OCI-LY3 (cell line): ENCODE measurements around the gene SUSD1.

Source experiments
- H2AFZ ChIP-seq: fragments of 200-600, 300-600 bp; shearing (Covaris generic); 2 replicates; pipeline ENCODE4 v1.6.0; 2014; ENCODE audit warnings: antibody characterized with exemption, low read depth, low read length
- H3K27ac ChIP-seq: fragments of 200-600, 300-600 bp; sonication (generic); 2 replicates; pipeline ENCODE4 v1.5.1; 2014; ENCODE audit warnings: mild to moderate bottlenecking, low read length, moderate library complexity, mixed read lengths
- H3K27me3 ChIP-seq: fragments of 200-600, 300-600 bp; sonication (generic); 2 replicates; pipeline ENCODE4 v1.6.1; 2014; ENCODE audit warnings: low read depth, low read length, mixed read lengths
- H3K36me3 ChIP-seq: fragments of 200-600, 300-600 bp; sonication (generic); replicated peaks from 2 replicates; pipeline ENCODE3; 2014; ENCODE audit warnings: low read depth, low read length, mixed read lengths
- H3K4me1 ChIP-seq: fragments of 300-600, 200-600 bp; sonication (generic); 2 replicates; pipeline ENCODE4 v1.6.1; 2014; ENCODE audit warnings: low read length, mixed read lengths
- H3K4me2 ChIP-seq: fragments of 200-600, 300-600 bp; sonication (generic); 2 replicates; pipeline ENCODE4 v1.6.1; 2014; ENCODE audit warnings: low read length, mixed read lengths
- H3K4me3 ChIP-seq: fragments of 300-600, 200-600 bp; sonication (generic); 2 replicates; pipeline ENCODE4 v1.5.1; 2014; ENCODE audit warnings: antibody characterized with exemption, mild to moderate bottlenecking, low read length, moderate library complexity
- H3K79me2 ChIP-seq: fragments of 300-600, 200-600 bp; shearing (Covaris generic); 2 replicates; pipeline ENCODE4 v1.6.1; 2014; ENCODE audit warnings: mild to moderate bottlenecking, low read length, mixed read lengths
- H3K9ac ChIP-seq: fragments of 300-600, 200-600 bp; shearing (Covaris generic); 2 replicates; pipeline ENCODE4 v1.6.0; 2014; ENCODE audit warnings: mild to moderate bottlenecking, low read length, moderate library complexity
- H3K9me3 ChIP-seq: fragments of 200-600, 300-600 bp; shearing (Covaris generic); 2 replicates; pipeline ENCODE4 v1.6.1; 2014; ENCODE audit warnings: low read length, mixed read lengths; ENCODE audit not compliant: insufficient read depth
- H4K20me1 ChIP-seq: fragments of 200-600, 300-600 bp; sonication (generic); 2 replicates; pipeline ENCODE4 v1.6.1; 2016; ENCODE audit warnings: low read length, mixed read lengths; ENCODE audit not compliant: insufficient read depth
- EZH2phosphoT487 ChIP-seq: fragments of 200-600 bp; shearing (Covaris generic); IDR thresholded peaks from 2 replicates; pipeline ENCODE4 v1.6.1; 2018; ENCODE audit warnings: antibody characterized with exemption, mixed run types, low read depth
- TF ChIP-seq, protein P1 (sequence below): fragments of 200-600, 300-600 bp; sonication (generic); IDR thresholded peaks from 2 replicates; pipeline ENCODE4 v1.5.1; 2014; ENCODE audit warnings: antibody characterized with exemption, low read length, low read depth

The SUSD1 gene

GRCh38 chr9:112175796-112176315, 759 bp upstream of the SUSD1 start:
- H3K79me2 ChIP-seq, result no peaks in the 10 kb centered on the region
- no peaks in the 10 kb centered on the region for H4K20me1 ChIP-seq
- H3K27me3 ChIP-seq, result peaks cover 19% of the 10 kb centered on the region
- no peak for TF ChIP-seq EZH2phosphoT487
- TF ChIP-seq, protein P1, sequence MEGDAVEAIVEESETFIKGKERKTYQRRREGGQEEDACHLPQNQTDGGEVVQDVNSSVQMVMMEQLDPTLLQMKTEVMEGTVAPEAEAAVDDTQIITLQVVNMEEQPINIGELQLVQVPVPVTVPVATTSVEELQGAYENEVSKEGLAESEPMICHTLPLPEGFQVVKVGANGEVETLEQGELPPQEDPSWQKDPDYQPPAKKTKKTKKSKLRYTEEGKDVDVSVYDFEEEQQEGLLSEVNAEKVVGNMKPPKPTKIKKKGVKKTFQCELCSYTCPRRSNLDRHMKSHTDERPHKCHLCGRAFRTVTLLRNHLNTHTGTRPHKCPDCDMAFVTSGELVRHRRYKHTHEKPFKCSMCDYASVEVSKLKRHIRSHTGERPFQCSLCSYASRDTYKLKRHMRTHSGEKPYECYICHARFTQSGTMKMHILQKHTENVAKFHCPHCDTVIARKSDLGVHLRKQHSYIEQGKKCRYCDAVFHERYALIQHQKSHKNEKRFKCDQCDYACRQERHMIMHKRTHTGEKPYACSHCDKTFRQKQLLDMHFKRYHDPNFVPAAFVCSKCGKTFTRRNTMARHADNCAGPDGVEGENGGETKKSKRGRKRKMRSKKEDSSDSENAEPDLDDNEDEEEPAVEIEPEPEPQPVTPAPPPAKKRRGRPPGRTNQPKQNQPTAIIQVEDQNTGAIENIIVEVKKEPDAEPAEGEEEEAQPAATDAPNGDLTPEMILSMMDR, result no peak
- H3K9me3 ChIP-seq, result no peaks in the 10 kb centered on the region
- H3K9ac ChIP-seq, result no peak overlapping the region; the same call in 1 of the 2 replicates
- H2AFZ ChIP-seq, result peak overlapping the region; percentile 87; the same call in 1 of the 2 replicates
- H3K36me3 ChIP-seq, result no peaks in the 10 kb centered on the region
- peaks cover 10% of the 10 kb centered on the region; the same call in 1 of the 2 replicates for H3K4me1 ChIP-seq
- no peak overlapping the region for H3K27ac ChIP-seq
- H3K4me2 ChIP-seq, result peak overlapping the region; percentile 88
- peak overlapping the region; percentile 83 for H3K4me3 ChIP-seq

DNA sequence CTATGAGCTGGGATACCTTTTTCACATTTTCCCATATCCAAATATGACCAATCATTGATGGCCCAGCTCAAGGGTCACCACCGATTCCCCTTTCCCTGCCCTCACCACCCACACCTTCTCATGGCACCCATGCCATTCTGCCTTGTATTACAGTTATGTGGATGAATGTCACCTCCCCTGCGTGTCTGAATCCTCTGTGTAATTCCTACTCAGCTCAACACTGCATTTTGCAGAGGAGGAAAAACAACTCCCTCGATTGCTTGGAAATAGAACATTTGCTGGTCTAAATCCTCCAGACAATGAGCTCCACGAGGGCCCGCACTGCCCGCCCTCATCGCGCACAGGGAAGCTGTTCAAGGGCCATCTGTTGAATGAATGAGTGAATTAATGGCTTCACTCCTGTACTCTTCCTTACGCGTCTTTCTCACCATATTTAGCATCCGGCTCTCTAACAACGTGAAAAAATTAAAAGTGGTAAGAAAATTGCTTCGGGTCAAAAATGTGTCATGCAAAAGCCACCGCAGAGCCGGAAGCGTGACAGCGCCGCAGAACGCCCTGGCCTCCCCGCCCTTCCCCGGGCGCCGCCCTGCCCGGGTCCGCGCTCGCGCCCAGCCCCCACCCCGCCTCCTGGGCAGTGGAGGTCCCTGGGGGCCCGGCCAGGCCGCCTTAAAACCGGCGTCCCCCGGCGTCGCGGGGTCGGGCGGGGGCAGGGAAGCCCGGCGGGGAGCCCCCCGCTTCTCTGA, 704 bp downstream of the SUSD1 start:
- Histone ChIP-seq H4K20me1 (no peaks in the 10 kb centered on the region), H3K4me3 (peak overlapping the region; percentile 83), H3K36me3 (no peaks in the 10 kb centered on the region), H3K9ac (peak overlapping the region; percentile 68), H3K9me3 (no peaks in the 10 kb centered on the region), H3K27me3 (peaks cover 19% of the 10 kb centered on the region), H2AFZ (peak overlapping the region; percentile 80), H3K27ac (no peak overlapping the region), H3K4me2 (peak overlapping the region; percentile 88), H3K4me1 (peaks cover 10% of the 10 kb centered on the region; the same call in 1 of the 2 replicates), H3K79me2 (no peaks in the 10 kb centered on the region)
- TF ChIP-seq EZH2phosphoT487, result no peak

DNA sequence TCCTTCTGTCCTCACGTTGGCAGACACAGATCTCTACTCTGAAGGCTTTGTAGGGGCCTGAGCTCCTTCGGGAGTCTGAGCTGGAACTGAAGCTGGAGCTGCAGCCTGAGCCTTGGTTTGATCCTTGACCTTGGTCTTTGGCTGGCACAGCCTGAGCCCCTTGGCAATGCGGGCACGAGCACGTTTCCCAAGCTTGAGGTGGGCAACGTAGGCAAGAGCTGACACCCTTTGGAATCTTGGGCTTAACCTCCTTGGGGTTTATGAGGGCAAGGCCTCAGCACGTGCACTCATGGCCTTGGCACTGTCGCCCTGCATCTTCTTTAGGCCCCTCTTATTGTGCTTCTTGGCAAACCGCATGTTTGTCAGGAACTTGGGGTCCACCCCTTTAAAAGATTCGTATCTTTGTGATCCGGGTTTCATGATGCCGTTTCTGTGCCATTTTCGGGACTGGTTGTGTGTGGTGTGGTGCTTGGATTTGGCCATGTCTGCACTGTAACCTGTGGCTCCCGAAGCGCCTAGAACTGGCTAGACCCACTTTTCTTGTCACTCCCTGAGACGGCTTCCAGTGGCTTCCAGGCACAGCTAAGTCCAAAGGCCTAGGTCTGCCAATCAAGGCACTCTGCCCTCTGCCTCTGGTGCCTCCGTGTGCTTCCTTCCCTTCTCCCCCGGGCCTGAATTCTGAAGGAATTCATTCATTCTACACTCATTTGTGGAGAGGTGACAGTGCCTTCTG, 1.4 kb downstream of the SUSD1 start:
- no peak overlapping the region for H2AFZ ChIP-seq
- H3K4me1 ChIP-seq, result peaks cover 10% of the 10 kb centered on the region; the same call in 1 of the 2 replicates
- no peaks in the 10 kb centered on the region for H4K20me1 ChIP-seq
- peak overlapping the region; percentile 83 for H3K4me3 ChIP-seq
- no peak overlapping the region for H3K27ac ChIP-seq
- peak overlapping the region; percentile 88 for H3K4me2 ChIP-seq
- H3K79me2 ChIP-seq, result no peaks in the 10 kb centered on the region
- no peaks in the 10 kb centered on the region for H3K9me3 ChIP-seq
- no peak for TF ChIP-seq EZH2phosphoT487
- TF ChIP-seq, protein P1, result no peak
- H3K27me3 ChIP-seq, result peaks cover 19% of the 10 kb centered on the region
- peak overlapping the region; percentile 68 for H3K9ac ChIP-seq
- no peaks in the 10 kb centered on the region for H3K36me3 ChIP-seq

DNA sequence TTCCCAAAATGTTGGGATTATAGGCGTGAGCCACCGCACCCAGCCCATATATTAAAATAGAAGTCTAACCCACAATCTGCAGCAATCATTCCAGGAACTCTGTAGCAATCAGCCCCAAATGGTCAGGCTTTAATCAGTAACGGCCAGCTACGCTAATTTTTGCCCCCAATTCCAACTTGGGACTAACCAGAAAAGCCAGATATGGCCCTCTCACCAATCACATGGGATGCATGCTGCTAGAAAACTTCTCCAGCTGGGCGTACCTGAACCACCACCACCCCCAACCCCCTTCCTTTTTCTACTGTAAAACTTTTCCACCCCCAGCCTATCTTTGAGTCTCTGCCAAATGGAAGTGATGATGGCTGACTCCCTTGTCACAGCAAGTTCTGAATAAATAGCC, 4.1 kb downstream of the SUSD1 start:
- no peaks in the 10 kb centered on the region for H3K36me3 ChIP-seq
- no peak for TF ChIP-seq EZH2phosphoT487
- TF ChIP-seq, protein P1, result no peak
- H3K79me2 ChIP-seq, result no peaks in the 10 kb centered on the region
- no peak overlapping the region for H3K27ac ChIP-seq
- no peaks in the 10 kb centered on the region for H4K20me1 ChIP-seq
- no peak overlapping the region for H3K9ac ChIP-seq
- H2AFZ ChIP-seq, result no peak overlapping the region
- peaks cover 12% of the 10 kb centered on the region; the same call in 1 of the 2 replicates for H3K4me1 ChIP-seq
- no peaks in the 10 kb centered on the region for H3K9me3 ChIP-seq
- H3K27me3 ChIP-seq, result peaks cover 6% of the 10 kb centered on the region
- H3K4me3 ChIP-seq, result no peak overlapping the region
- H3K4me2 ChIP-seq, result no peak overlapping the region
